Neuronal stem cell (in vitro differentiated cells): Measurements from ENCODE around the gene RSBN1.

Source experiments
- DNase-seq: peaks from one replicate; pipeline ENCODE4 v3.0.0-alpha.2; 2013; ENCODE audit warnings: low spot score
- H2AFZ ChIP-seq: one replicate; pipeline ENCODE4 v1.6.1; 2013; ENCODE audit warnings: mild to moderate bottlenecking, low read length, inconsistent platforms
- H2AK5ac ChIP-seq: 2 replicates; pipeline ENCODE4 v1.6.1; 2013; ENCODE audit warnings: low read depth, mild to moderate bottlenecking, inconsistent platforms, low read length, moderate library complexity, mixed read lengths
- H2BK120ac ChIP-seq: 2 replicates; pipeline ENCODE4 v1.6.1; 2013; ENCODE audit warnings: low read depth, mild to moderate bottlenecking, inconsistent platforms, low read length, moderate library complexity, mixed read lengths
- H2BK12ac ChIP-seq: one replicate; pipeline ENCODE4 v1.6.1; 2013; ENCODE audit warnings: low read length, inconsistent platforms
- H2BK15ac ChIP-seq: 2 replicates; pipeline ENCODE4 v1.6.1; 2013; ENCODE audit warnings: mild to moderate bottlenecking, low read length, inconsistent platforms, mixed read lengths
- H2BK5ac ChIP-seq: one replicate; pipeline ENCODE4 v1.6.1; 2013; ENCODE audit warnings: inconsistent platforms, mild to moderate bottlenecking, low read length, moderate library complexity
- H3K14ac ChIP-seq: one replicate; pipeline ENCODE4 v1.6.1; 2013; ENCODE audit warnings: low read length, inconsistent platforms
- H3K18ac ChIP-seq: 2 replicates; pipeline ENCODE4 v1.6.1; 2013; ENCODE audit warnings: low read length, inconsistent platforms
- H3K23ac ChIP-seq: 2 replicates; pipeline ENCODE4 v1.6.1; 2013; ENCODE audit warnings: low read depth, mild to moderate bottlenecking, mixed read lengths, low read length, inconsistent platforms; ENCODE audit not compliant: poor library complexity
- H3K27ac ChIP-seq: replicated peaks from 3 replicates; pipeline ENCODE4 v1.5.1; 2013; ENCODE audit warnings: low read length, inconsistent platforms
- H3K27me3 ChIP-seq, 3 experiments: 2 replicates each; pipeline ENCODE4 v1.6.1; 2013; ENCODE audit warnings: low read length in 3 of 3, mild to moderate bottlenecking in 2 of 3, inconsistent platforms in 1 of 3, low read depth in 1 of 3, mixed read lengths in 1 of 3, moderate library complexity in 1 of 3; ENCODE audit not compliant: control insufficient read depth in 3 of 3, insufficient read depth in 3 of 3
- H3K36me3 ChIP-seq, 2 donors: replicated peaks in 1 of 2; 2 replicates each; pipeline ENCODE4 v1.6.1; 2013; ENCODE audit warnings: low read length in 2 of 2; ENCODE audit not compliant: control insufficient read depth in 2 of 2, insufficient read depth in 2 of 2
- H3K4ac ChIP-seq: 2 replicates; pipeline ENCODE4 v1.6.1; 2013; ENCODE audit warnings: inconsistent platforms, mild to moderate bottlenecking, low read length, moderate library complexity
- H3K4me1 ChIP-seq, 2 donors: 1 replicate in 1 of 2; 2 replicates in 1 of 2; pipeline ENCODE4 v1.6.1; 2013; ENCODE audit warnings: low read length in 2 of 2, low read depth in 1 of 2; ENCODE audit not compliant: control insufficient read depth in 2 of 2, insufficient read depth in 1 of 2
- H3K4me2 ChIP-seq: one replicate; pipeline ENCODE4 v1.6.1; 2013; ENCODE audit warnings: mild to moderate bottlenecking, low read length, inconsistent platforms; ENCODE audit not compliant: insufficient read depth, poor library complexity, severe bottlenecking
- H3K4me3 ChIP-seq, 2 donors: 2 replicates each; pipeline ENCODE4 v1.5.1; 2013; ENCODE audit warnings: low read length in 2 of 2, mild to moderate bottlenecking in 2 of 2, inconsistent platforms in 1 of 2, moderate library complexity in 1 of 2
- H3K79me1 ChIP-seq: one replicate; pipeline ENCODE4 v1.6.1; 2013; ENCODE audit warnings: low read depth, mild to moderate bottlenecking, inconsistent platforms, low read length, moderate library complexity
- H3K9ac ChIP-seq: one replicate; pipeline ENCODE4 v1.6.1; 2013; ENCODE audit warnings: mild to moderate bottlenecking, low read depth, low read length, inconsistent platforms; ENCODE audit not compliant: poor library complexity
- H3K9me3 ChIP-seq, 2 donors: replicated peaks in 1 of 2; 2 replicates each; pipeline versions ENCODE3 to v1.6.1; 2013; ENCODE audit warnings: low read length in 2 of 2, mild to moderate bottlenecking in 2 of 2, inconsistent platforms in 1 of 2, low read depth in 1 of 2, mixed read lengths in 1 of 2, moderate library complexity in 1 of 2; ENCODE audit not compliant: control insufficient read depth in 2 of 2, insufficient read depth in 1 of 2
- H4K8ac ChIP-seq: one replicate; pipeline ENCODE4 v1.6.1; 2013; ENCODE audit warnings: low read depth, mild to moderate bottlenecking, inconsistent platforms, low read length, moderate library complexity
- H4K91ac ChIP-seq: one replicate; pipeline ENCODE4 v1.6.1; 2013; ENCODE audit warnings: low read length, low read depth, mild to moderate bottlenecking, inconsistent platforms; ENCODE audit not compliant: poor library complexity
- WGBS, 2 donors: extraction: QIAGEN DNeasy Blood & Tissue Kit; methylation state at CpG; one replicate each; pipeline ENCODE4 v1.1.7; 2013; ENCODE audit warnings: missing lambda C conversion rate in 2 of 2, mixed read lengths in 1 of 2; ENCODE audit not compliant: insufficient read length in 2 of 2, insufficient replicate concordance in 1 of 2; ENCODE audit errors: extremely low coverage in 2 of 2; 5-methylcytosine and 5-hydroxymethylcytosine counted together

RSBN1 gene

DNA sequence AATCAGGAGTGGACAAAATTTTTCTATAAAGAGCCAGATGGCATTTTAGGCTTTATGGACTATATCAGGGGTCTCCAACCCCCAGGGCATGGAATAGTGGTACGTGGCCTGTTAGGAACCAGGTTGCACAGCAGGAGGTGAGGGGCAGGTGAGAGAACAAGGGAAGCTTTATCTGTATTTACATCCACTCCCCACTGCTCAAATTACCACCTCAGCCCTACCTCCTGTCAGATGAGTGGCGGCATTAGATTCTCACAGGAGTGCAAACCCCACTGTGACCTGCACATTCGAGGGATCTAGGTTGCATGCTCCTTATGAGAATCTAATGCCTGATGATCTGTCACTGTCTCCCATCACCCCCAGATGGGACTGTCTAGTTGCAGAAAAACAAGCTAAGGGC lies 66.9 kb downstream of the RSBN1 start:
- H2BK12ac ChIP-seq, result no peak overlapping the region
- no CpG with 5 or more reads among the region's 3 CpGs for WGBS, 2 donors
- no peak overlapping the region for H2BK15ac ChIP-seq
- no peak overlapping the region for H2AFZ ChIP-seq
- no peak overlapping the region for H4K91ac ChIP-seq
- no peak overlapping the region for H3K14ac ChIP-seq
- H3K36me3 ChIP-seq, result peaks cover 4 to 82% of the 10 kb centered on the region in 2 donors
- no peak overlapping the region for H3K4me2 ChIP-seq
- H3K23ac ChIP-seq, result no peak overlapping the region
- peaks cover 0 to 9% of the 10 kb centered on the region in 2 donors for H3K9me3 ChIP-seq
- H3K4me1 ChIP-seq, result no peaks in the 10 kb centered on the region
- no peak overlapping the region for H3K4ac ChIP-seq
- H3K9ac ChIP-seq, result no peak overlapping the region
- no peak overlapping the region for H3K4me3 ChIP-seq
- H2BK120ac ChIP-seq, result no peak overlapping the region
- no peak overlapping the region for H2BK5ac ChIP-seq
- no peak for DNase-seq
- H4K8ac ChIP-seq, result no peak overlapping the region
- no peak overlapping the region for H3K18ac ChIP-seq
- H3K27me3 ChIP-seq, result no peaks in the 10 kb centered on the region
- H2AK5ac ChIP-seq, result no peak overlapping the region
- H3K27ac ChIP-seq, result no peak overlapping the region
- H3K79me1 ChIP-seq, result peaks cover 2% of the 10 kb centered on the region

DNA sequence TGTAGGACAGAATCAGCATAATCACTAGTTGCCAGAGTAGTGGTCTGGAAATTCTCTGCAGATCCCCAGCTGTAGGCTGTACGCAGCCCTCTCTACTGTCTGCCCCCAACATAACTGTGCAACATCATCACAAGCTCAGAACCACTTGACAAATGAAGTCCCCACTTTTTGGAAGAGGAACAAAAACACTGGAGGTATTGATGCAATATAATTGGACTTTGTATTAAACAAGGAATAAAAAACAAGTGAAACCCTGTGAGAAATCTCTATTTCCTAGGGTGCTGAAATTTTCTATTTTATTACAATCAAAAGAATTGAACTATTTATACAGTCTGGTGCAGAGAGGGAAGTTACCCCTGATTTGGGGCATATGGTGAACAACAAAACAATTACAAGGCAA lies 68.2 kb downstream of the RSBN1 start:
- no peak for DNase-seq
- H3K9me3 ChIP-seq, result peaks cover 0 to 9% of the 10 kb centered on the region in 2 donors
- no peak overlapping the region for H2BK12ac ChIP-seq
- H2BK5ac ChIP-seq, result no peak overlapping the region
- H3K4me3 ChIP-seq, result no peak overlapping the region
- no peak overlapping the region for H2AFZ ChIP-seq
- H3K4me1 ChIP-seq, result no peaks in the 10 kb centered on the region
- H2BK15ac ChIP-seq, result no peak overlapping the region
- no peak overlapping the region for H4K91ac ChIP-seq
- H3K14ac ChIP-seq, result no peak overlapping the region
- no peak overlapping the region for H3K18ac ChIP-seq
- WGBS, 2 donors, result no CpG with 5 or more reads among the region's 1 CpG
- no peak overlapping the region for H3K27ac ChIP-seq
- H3K36me3 ChIP-seq, result peaks cover 4 to 82% of the 10 kb centered on the region in 2 donors
- H3K27me3 ChIP-seq, result no peaks in the 10 kb centered on the region
- H4K8ac ChIP-seq, result no peak overlapping the region
- no peak overlapping the region for H2BK120ac ChIP-seq
- no peak overlapping the region for H3K4me2 ChIP-seq
- no peak overlapping the region for H3K23ac ChIP-seq
- H3K9ac ChIP-seq, result no peak overlapping the region
- no peak overlapping the region for H3K4ac ChIP-seq
- no peak overlapping the region for H2AK5ac ChIP-seq
- peaks cover 2% of the 10 kb centered on the region for H3K79me1 ChIP-seq

- H3K79me1 ChIP-seq, result peaks cover 2% of the 10 kb centered on the region
- no peak overlapping the region for H3K23ac ChIP-seq
- H3K27me3 ChIP-seq, result no peaks in the 10 kb centered on the region
- H2AK5ac ChIP-seq, result no peak overlapping the region
- no peak overlapping the region for H2BK120ac ChIP-seq
- no peak overlapping the region for H3K18ac ChIP-seq
- no CpG with 5 or more reads among the region's 5 CpGs for WGBS, 2 donors
- no peak overlapping the region for H3K9ac ChIP-seq
- H4K91ac ChIP-seq, result no peak overlapping the region
- H3K4me3 ChIP-seq, result no peak overlapping the region
- no peak overlapping the region for H3K4me2 ChIP-seq
- peaks cover 4 to 84% of the 10 kb centered on the region in 2 donors for H3K36me3 ChIP-seq
- no peak overlapping the region for H2BK15ac ChIP-seq
- no peak overlapping the region for H4K8ac ChIP-seq
- DNase-seq, result no peak
- H3K14ac ChIP-seq, result no peak overlapping the region
- no peak overlapping the region for H3K4ac ChIP-seq
- no peak overlapping the region for H2BK12ac ChIP-seq
- no peak overlapping the region for H3K27ac ChIP-seq
- H3K9me3 ChIP-seq, result peaks cover 0 to 9% of the 10 kb centered on the region in 2 donors
- H3K4me1 ChIP-seq, result no peaks in the 10 kb centered on the region
- no peak overlapping the region for H2BK5ac ChIP-seq
- no peak overlapping the region for H2AFZ ChIP-seq
Measured at GRCh38 chr1:113742515-113742914, 69.8 kb downstream of the RSBN1 start.

GRCh38 chr1:113734357-113735055 lies 77.8 kb downstream of the RSBN1 start:
- no peaks in the 10 kb centered on the region for H3K27me3 ChIP-seq
- no peak overlapping the region for H2AK5ac ChIP-seq
- H3K9me3 ChIP-seq, result no peaks in the 10 kb centered on the region
- no peak overlapping the region for H2BK5ac ChIP-seq
- no peak overlapping the region for H2BK120ac ChIP-seq
- no peak overlapping the region for H3K4me3 ChIP-seq
- no peak overlapping the region for H3K23ac ChIP-seq
- no peak overlapping the region for H2BK15ac ChIP-seq
- no peak overlapping the region for H2BK12ac ChIP-seq
- DNase-seq, result no peak
- no CpG with 5 or more reads among the region's 2 CpGs for WGBS, 2 donors
- H3K18ac ChIP-seq, result no peak overlapping the region
- no peak overlapping the region for H4K91ac ChIP-seq
- H3K4me2 ChIP-seq, result no peak overlapping the region
- H4K8ac ChIP-seq, result no peak overlapping the region
- no peak overlapping the region for H2AFZ ChIP-seq
- peaks cover 9 to 89% of the 10 kb centered on the region in 2 donors for H3K36me3 ChIP-seq
- no peak overlapping the region for H3K9ac ChIP-seq
- no peak overlapping the region for H3K27ac ChIP-seq
- H3K14ac ChIP-seq, result no peak overlapping the region
- no peaks in the 10 kb centered on the region for H3K4me1 ChIP-seq
- H3K79me1 ChIP-seq, result no peaks in the 10 kb centered on the region
- H3K4ac ChIP-seq, result no peak overlapping the region
